Measurements from ENCODE around the gene CST4. TPM values are rescaled to one million over a fixed set of nuclear protein-coding genes. Genes with fewer than 3 reads are reported as not detected.

Gene CST4
- total RNA-seq, 2 donors from 2014 or later: 2.0 to 2.3 TPM

DNA sequence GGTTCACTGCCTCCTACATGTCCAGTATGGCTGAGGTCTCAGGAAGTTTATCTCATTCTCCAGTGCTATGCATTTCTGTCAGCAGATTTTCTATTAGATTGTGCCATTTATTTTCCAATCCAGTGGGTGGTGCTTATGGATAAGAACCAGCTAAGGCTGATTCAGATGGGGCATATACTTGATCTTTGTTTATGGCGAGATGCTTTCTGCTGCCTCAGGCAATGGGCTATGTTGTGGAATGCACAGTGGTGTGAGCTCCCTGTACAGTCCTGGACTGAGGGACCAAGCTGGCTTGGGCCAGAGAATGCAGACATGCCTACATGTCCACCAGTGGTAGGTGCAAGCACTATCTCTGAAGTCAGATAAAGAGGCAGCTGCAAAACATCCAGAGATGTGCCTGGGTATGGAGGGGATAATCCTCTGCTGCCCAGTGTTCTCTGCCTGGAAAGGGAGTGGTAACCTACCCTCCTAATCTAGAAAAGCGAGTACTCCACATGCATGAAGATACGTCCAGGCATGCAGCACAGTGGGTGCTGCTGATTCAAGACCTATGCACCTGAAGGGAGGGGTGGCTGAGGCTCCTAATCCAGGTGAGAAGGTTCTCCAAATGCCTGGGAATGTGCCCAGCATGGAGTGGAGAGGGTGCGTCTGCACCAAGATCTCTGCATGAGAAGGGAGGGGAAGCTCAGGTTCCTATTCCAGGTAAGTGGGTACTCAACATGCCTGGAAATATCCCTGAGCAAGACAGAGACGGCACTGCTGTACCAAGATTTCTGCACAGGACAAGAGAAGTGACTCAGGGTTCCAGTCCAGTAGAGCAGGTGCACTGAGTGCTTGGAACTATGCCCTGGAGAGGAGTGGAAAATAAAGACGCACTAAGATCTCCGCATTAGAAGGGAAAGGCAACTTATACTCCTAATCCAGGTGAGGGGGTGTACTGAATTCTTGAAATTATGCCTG is 9.4 kb downstream of the CST4 start:
- H3K27me3 ChIP-seq (ENCODE audit: control insufficient read depth, insufficient read depth, low read length, poor library complexity, severe bottlenecking): no peaks in the 10 kb centered on the region
- no peaks in the 10 kb centered on the region for H3K36me3 ChIP-seq (ENCODE audit: control insufficient read depth, insufficient read depth, low read length)
- no peaks in the 10 kb centered on the region for H3K9me3 ChIP-seq (ENCODE audit: control insufficient read depth, low read length)
- no peak overlapping the region for H3K27ac Mint-ChIP-seq
- no peak overlapping the region for H3K27ac ChIP-seq (ENCODE audit: low read depth, low read length)
- TF ChIP-seq, protein P1, sequence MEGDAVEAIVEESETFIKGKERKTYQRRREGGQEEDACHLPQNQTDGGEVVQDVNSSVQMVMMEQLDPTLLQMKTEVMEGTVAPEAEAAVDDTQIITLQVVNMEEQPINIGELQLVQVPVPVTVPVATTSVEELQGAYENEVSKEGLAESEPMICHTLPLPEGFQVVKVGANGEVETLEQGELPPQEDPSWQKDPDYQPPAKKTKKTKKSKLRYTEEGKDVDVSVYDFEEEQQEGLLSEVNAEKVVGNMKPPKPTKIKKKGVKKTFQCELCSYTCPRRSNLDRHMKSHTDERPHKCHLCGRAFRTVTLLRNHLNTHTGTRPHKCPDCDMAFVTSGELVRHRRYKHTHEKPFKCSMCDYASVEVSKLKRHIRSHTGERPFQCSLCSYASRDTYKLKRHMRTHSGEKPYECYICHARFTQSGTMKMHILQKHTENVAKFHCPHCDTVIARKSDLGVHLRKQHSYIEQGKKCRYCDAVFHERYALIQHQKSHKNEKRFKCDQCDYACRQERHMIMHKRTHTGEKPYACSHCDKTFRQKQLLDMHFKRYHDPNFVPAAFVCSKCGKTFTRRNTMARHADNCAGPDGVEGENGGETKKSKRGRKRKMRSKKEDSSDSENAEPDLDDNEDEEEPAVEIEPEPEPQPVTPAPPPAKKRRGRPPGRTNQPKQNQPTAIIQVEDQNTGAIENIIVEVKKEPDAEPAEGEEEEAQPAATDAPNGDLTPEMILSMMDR (conservative IDR thresholded peaks at IDR 0.05): no peak
- no peak overlapping the region for H3K9ac ChIP-seq (ENCODE audit: extremely low read depth, low read length, poor library complexity, severe bottlenecking)
- peaks cover 8% of the 10 kb centered on the region for H3K27me3 Mint-ChIP-seq (ENCODE audit: insufficient read depth)
- H3K4me3 Mint-ChIP-seq: no peak overlapping the region
- no peak overlapping the region for H3K4me3 ChIP-seq (ENCODE audit: low read length)
- peaks cover 3% of the 10 kb centered on the region for H3K4me1 Mint-ChIP-seq
- no peak for DNase-seq
- no peaks in the 10 kb centered on the region for H3K4me1 ChIP-seq (ENCODE audit: control insufficient read depth, insufficient read depth, low read length)
- 96 to 100% methylated on average over 5 to 7 of the region's 7 CpGs for WGBS, 2 experiments (ENCODE audit: insufficient coverage in 1 of 2, insufficient read length in 1 of 2)
- peaks cover 3% of the 10 kb centered on the region for H3K9me3 Mint-ChIP-seq
- H3K36me3 Mint-ChIP-seq (ENCODE audit: low read depth): no peaks in the 10 kb centered on the region

DNA sequence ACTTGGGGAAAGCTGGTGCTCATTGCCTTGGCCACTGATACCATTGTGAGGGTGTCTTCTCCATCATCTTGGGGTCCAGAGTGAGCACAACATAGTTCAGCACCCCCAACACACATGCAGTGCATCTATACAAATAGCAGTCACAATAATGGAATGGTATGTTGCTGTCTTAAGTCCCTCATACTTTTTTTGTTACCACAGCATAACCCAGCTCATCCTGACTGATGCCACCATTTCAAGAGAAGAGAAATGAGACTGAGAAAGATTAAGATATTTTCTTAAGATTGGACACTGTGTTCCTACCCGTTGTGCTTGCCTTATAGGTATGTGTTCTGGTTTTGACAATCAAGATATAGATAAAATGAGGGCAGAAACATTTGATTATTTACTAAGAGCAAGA is 15.6 kb downstream of the CST4 start:
- H3K27ac Mint-ChIP-seq: no peak overlapping the region
- Histone ChIP-seq H3K9me3 (ENCODE audit: control insufficient read depth, low read length) (no peaks in the 10 kb centered on the region), H3K27ac (ENCODE audit: low read depth, low read length) (no peak overlapping the region), H3K9ac (ENCODE audit: extremely low read depth, low read length, poor library complexity, severe bottlenecking) (no peak overlapping the region), H3K4me3 (ENCODE audit: low read length) (no peak overlapping the region), H3K27me3 (ENCODE audit: control insufficient read depth, insufficient read depth, low read length, poor library complexity, severe bottlenecking) (no peaks in the 10 kb centered on the region), H3K4me1 (ENCODE audit: control insufficient read depth, insufficient read depth, low read length) (no peaks in the 10 kb centered on the region), H3K36me3 (ENCODE audit: control insufficient read depth, insufficient read depth, low read length) (no peaks in the 10 kb centered on the region)
- 89 to 92% methylated on average over 1 of the region's 1 CpG for WGBS, 2 experiments (ENCODE audit: insufficient coverage in 1 of 2, insufficient read length in 1 of 2)
- no peak overlapping the region for H3K4me3 Mint-ChIP-seq
- H3K27me3 Mint-ChIP-seq (ENCODE audit: insufficient read depth): peaks cover 4% of the 10 kb centered on the region
- TF ChIP-seq, protein P1 (conservative IDR thresholded peaks at IDR 0.05): no peak
- H3K9me3 Mint-ChIP-seq: no peaks in the 10 kb centered on the region
- peaks cover 8% of the 10 kb centered on the region for H3K4me1 Mint-ChIP-seq
- no peaks in the 10 kb centered on the region for H3K36me3 Mint-ChIP-seq (ENCODE audit: low read depth)
- DNase-seq: no peak

DNA sequence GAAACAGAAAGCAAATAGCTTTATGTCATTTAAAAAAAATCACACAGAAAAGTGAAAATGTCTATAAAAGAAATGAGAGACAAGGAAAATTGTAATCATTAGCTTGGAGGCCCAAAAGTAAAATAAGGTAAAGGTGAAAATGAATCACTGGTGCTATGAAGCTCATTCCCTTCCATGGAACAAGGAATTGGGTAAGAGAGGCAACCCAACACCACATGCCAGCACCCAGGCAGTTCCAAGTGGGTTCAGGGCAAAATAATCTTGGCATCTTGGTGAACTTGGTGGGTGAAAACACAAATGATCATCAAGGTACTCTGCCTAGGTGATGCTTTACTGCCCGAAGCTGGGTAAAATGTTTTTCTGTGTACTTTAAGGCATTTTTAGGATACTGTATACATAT is 16.7 kb downstream of the CST4 start:
- H3K27me3 Mint-ChIP-seq (ENCODE audit: insufficient read depth): peaks cover 4% of the 10 kb centered on the region
- no peaks in the 10 kb centered on the region for H3K36me3 ChIP-seq (ENCODE audit: control insufficient read depth, insufficient read depth, low read length)
- H3K27ac Mint-ChIP-seq: no peak overlapping the region
- H3K9me3 ChIP-seq (ENCODE audit: control insufficient read depth, low read length): no peaks in the 10 kb centered on the region
- H3K4me1 Mint-ChIP-seq: peaks cover 8% of the 10 kb centered on the region
- H3K9me3 Mint-ChIP-seq: no peaks in the 10 kb centered on the region
- H3K4me3 Mint-ChIP-seq: no peak overlapping the region
- DNase-seq: no peak
- no peaks in the 10 kb centered on the region for H3K4me1 ChIP-seq (ENCODE audit: control insufficient read depth, insufficient read depth, low read length)
- whole genome bisulfite sequencing, 2 experiments (ENCODE audit: insufficient coverage in 1 of 2, insufficient read length in 1 of 2): 100% methylated on average over 1 of the region's 1 CpG; no CpG with 5 or more reads in 1 of the 2 experiments
- TF ChIP-seq, protein P1 (conservative IDR thresholded peaks at IDR 0.05): no peak
- no peak overlapping the region for H3K4me3 ChIP-seq (ENCODE audit: low read length)
- H3K27ac ChIP-seq (ENCODE audit: low read depth, low read length): no peak overlapping the region
- no peak overlapping the region for H3K9ac ChIP-seq (ENCODE audit: extremely low read depth, low read length, poor library complexity, severe bottlenecking)
- H3K36me3 Mint-ChIP-seq (ENCODE audit: low read depth): no peaks in the 10 kb centered on the region
- no peaks in the 10 kb centered on the region for H3K27me3 ChIP-seq (ENCODE audit: control insufficient read depth, insufficient read depth, low read length, poor library complexity, severe bottlenecking)
